ENCODE data around the gene TTLL9.

The TTLL9 gene

GRCh38 chr20:31879143-31879987, 8.9 kb downstream of the TTLL9 start:
- peak; percentile 73 to 77 for DNase-seq (ENCODE audit: low read depth in 2 of 2)

DNA sequence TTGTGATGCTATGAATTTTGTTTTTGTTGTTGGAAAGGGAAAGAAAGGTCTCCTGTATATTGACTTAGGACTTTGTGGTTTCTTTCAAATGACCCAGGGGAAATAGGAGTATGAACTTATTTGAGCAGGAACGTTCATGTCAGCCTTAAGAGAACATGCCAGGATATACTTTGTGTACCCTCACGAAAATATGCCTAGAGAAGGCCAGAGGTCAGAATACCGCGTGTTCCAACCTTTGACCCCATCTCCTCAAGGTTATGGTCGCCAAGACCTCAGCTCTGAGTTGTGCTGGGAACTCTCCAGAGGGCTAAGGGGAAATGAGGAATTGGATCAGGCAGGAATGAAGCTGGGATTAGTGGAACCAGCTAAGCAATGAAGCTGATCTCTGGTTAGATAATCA, 11.5 kb downstream of the TTLL9 start:
- no peak for DNase-seq (ENCODE audit: low read depth in 2 of 2)

DNA sequence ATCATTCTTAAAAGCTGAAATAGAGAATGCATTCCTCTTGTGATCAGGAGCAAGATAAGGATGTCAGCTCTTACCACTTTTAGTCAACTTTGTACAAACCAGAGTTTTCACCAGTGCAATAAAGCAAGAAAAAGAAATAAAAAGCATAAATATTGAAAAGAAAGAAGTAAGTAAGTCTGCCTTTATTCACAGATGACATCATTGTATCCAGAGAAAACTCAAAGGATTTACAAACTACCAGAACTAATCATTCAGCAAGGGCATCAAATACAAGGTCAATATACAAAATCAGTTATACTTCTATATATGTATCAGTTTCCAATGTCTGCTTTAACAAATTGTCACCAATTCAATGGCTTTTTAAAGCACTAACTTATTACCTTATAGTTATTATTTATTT, 13.4 kb downstream of the TTLL9 start:
- DNase-seq (ENCODE audit: low read depth in 2 of 2): no peak

- no peak for DNase-seq (ENCODE audit: low read depth in 2 of 2)
Observed at GRCh38 chr20:31890646-31891045, 20.2 kb downstream of the TTLL9 start.

- no peak for DNase-seq (ENCODE audit: low read depth in 2 of 2)
Observed at GRCh38 chr20:31894980-31895675, 24.7 kb downstream of the TTLL9 start.

GRCh38 chr20:31896049-31896448, 25.6 kb downstream of the TTLL9 start:
- DNase-seq (ENCODE audit: low read depth in 2 of 2): no peak

GRCh38 chr20:31897541-31897940, 27.1 kb downstream of the TTLL9 start:
- DNase-seq (ENCODE audit: low read depth in 2 of 2): no peak

DNA sequence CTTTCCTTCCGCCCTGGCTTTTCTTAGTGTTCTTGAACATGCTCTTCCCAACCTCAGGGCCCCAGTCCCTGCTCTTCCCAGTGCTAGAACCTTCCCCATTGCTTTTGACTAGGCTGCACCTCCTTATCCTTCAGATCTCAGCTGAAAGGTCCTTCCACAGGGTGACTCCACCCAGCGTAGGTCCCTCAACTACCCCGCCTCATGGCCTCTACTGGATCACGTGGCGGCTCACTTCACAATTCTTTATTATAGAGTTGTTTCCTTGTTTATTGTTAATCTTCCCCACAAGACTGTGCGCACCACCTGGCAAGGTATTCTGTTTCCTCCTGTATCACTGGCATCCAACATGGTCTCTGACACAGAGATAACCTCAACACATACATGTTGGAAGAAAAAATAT, 31.2 kb downstream of the TTLL9 start:
- DNase-seq (ENCODE audit: low read depth in 2 of 2): no peak

DNA sequence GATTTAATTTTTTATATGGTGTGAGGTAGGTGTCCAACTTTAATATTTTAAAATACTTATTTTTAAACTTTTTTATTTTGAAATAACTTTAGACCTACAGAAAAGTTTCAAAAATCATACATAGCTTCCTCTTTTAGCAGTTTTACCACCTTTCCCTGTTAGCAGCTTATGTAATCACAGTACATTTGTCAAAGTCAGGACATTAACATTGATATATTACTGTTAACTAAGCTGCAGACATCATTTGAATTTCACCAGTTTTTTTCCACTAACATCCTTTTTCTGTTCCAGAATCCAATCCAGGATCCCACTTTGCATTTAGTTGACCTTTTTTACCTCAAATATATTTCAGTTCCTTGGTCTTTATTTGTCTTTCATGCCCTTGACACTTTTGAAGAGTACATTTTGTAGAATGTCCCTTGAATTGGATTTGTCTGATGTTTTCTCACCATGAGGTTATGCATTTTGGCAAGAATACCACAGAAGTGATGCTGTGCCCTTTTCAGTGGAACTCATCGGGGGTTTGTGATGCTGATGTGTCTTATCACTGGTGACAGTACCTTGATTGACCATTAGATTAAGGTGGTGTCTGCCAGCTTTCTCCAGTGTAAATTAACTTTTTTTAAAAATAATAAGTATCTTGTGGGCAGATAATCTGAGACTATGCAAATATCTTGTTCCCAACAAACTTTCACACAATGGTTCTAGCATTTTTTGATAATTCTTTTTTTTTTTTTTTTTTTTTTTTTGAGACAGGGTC, 33.4 kb downstream of the TTLL9 start:
- no peak for DNase-seq (ENCODE audit: low read depth in 2 of 2)

DNA sequence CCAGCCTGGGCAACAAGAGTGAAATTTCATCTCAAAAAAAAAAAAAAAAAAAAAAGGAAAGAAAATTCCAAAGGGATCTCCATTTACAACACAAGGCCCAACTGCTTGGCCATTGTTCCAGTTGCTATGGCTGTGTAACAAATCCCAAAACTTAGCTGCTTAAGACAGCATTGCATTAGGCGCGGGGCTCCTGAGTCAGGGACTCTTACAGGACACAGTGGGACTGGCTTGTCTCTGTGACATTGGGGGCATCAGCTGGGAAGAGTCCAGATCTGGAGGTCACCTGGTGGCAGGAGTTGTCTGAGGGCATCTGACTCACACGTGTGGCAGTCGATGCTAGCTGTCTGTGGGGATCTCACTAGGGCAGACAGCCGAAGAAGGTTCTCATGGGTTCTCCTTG, 35.6 kb downstream of the TTLL9 start:
- no peak for DNase-seq (ENCODE audit: low read depth in 2 of 2)

GRCh38 chr20:31907046-31907445, 36.6 kb downstream of the TTLL9 start:
- DNase-seq (ENCODE audit: low read depth in 2 of 2): no peak

GRCh38 chr20:31908016-31908415, 37.6 kb downstream of the TTLL9 start:
- DNase-seq (ENCODE audit: low read depth in 2 of 2): no peak

GRCh38 chr20:31908424-31908823, 38.0 kb downstream of the TTLL9 start:
- no peak for DNase-seq (ENCODE audit: low read depth in 2 of 2)

GRCh38 chr20:31909253-31910070, 39.0 kb downstream of the TTLL9 start:
- no peak for DNase-seq (ENCODE audit: low read depth in 2 of 2)

DNA sequence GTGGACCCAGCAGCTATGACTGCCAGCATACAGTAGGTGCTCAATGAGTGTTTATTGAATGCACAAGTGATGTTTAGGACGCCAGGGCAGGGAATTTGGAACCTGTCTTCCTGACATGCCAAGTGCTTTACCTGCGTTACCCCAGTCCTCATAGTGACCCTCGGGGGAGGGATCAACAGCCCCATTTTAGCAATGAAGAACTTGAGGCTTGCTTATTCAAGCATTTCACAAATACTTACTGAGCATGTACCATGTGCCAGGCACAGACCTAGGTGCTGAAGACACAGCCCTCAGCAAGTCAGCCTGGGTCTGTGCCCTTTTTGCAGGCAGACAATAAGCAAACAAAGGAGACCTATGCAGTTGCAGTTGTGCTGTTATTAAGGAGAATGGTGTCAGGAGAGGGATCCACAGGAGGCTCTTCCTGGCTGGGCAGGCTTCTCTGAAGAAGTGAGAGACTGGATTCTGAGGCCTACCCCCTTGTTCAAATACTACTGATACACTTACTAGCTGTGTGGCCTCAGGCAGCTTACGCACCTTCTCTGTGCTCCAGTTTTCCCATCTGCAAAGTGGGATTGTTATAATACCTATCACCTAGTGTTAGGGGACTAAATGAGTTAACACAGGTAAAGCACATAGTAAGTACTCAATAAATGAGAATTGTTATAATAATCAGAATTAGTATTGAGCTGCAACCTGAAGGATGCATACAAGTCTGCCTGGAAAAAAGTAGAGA, 39.8 kb downstream of the TTLL9 start:
- DNase-seq (ENCODE audit: low read depth in 2 of 2): no peak

DNA sequence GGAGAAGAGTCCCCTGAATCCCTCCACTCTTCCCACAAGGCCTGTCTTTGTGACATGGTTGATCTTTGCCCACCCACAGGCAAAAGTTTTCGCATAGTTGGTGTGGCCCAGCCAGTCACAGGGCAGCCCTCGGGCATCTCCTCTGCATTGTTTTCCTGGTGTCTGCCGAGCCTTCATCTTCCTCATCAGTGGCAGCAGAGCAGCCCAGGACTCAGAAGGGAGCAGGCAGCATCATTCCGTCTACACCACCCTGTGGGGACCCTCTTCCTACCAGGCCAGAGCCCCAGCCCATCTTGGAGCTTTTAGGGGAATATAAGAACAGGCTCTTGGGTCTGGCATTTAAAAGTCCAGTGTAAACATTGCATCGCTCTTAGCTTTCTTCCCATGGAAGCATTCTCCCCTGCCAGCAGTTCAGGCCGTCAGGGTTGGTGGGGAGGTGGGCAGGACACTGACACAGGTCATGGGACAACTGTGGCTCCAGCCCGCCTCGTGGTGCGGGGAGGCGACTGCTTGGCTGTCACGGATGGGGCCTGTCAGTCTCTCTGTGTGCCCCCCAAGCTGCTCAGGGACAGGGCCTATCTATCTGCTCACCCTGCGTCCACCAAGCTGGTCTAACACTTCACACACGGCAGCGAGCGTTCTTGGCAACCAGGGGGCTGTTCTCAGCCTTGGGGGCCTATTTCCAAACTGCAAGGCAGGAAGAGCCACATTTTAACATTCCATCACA, 43.2 kb downstream of the TTLL9 start:
- no peak for DNase-seq (ENCODE audit: low read depth in 2 of 2)

- DNase-seq (ENCODE audit: low read depth in 2 of 2): no peak
Observed at GRCh38 chr20:31914170-31914569, 43.7 kb downstream of the TTLL9 start.

GRCh38 chr20:31915491-31916280, 45.3 kb downstream of the TTLL9 start:
- DNase-seq (ENCODE audit: low read depth in 2 of 2): no peak

GRCh38 chr20:31916708-31917107, 46.3 kb downstream of the TTLL9 start:
- no peak for DNase-seq (ENCODE audit: low read depth in 2 of 2)

Measured in stimulated activated CD8-positive, alpha-beta memory T cell treated with anti-CD3 and anti-CD28 coated beads, Interleukin-15, amount 100 ng/mL, for 48 hours (primary cell).